Epithelial cell of esophagus (primary cell): ENCODE measurements around the gene PEX6.

Source experiments
- DNase-seq: peaks from one replicate; pipeline ENCODE4 v3.0.0; 2010; ENCODE audit warnings: low read depth
- H3K4me3 ChIP-seq: 2 replicates; pipeline ENCODE4 v1.5.1; 2011; ENCODE audit warnings: mild to moderate bottlenecking, low read length, control low read depth
- CTCF ChIP-seq: IDR thresholded peaks from 2 replicates; pipeline ENCODE4 v1.5.1; 2011; ENCODE audit warnings: low read depth, mild to moderate bottlenecking, low read length, control low read depth, inconsistent platforms; ENCODE audit not compliant: insufficient read depth; ENCODE audit errors: missing control alignments

The PEX6 gene

GRCh38 chr6:42940493-42941045 is 38.4 kb downstream of the PEX6 start:
- no peak overlapping the region for H3K4me3 ChIP-seq
- DNase-seq, result no peak
- no peak for TF ChIP-seq CTCF

- no peak overlapping the region for H3K4me3 ChIP-seq
- TF ChIP-seq CTCF, result no peak
Measured at GRCh38 chr6:42939810-42940167, 39.2 kb downstream of the PEX6 start.

GRCh38 chr6:42938987-42939809 is 39.8 kb downstream of the PEX6 start:
- no peak overlapping the region for H3K4me3 ChIP-seq
- TF ChIP-seq CTCF, result no peak
- DNase-seq, result no peak

More at GRCh38 chr6:42939810-42940167, 39.2 kb downstream of the PEX6 start:
- DNase-seq, result no peak

- DNase-seq, result no peak
- no peak for TF ChIP-seq CTCF
- H3K4me3 ChIP-seq, result no peak overlapping the region
Measured at GRCh38 chr6:42938428-42938796, 40.6 kb downstream of the PEX6 start.

GRCh38 chr6:42937548-42938427 is 41.2 kb downstream of the PEX6 start:
- no peak for TF ChIP-seq CTCF
- peak; percentile 36 for DNase-seq
- no peak overlapping the region for H3K4me3 ChIP-seq

GRCh38 chr6:42936398-42936797 is 42.6 kb downstream of the PEX6 start:
- H3K4me3 ChIP-seq, result no peak overlapping the region
- no peak for DNase-seq
- TF ChIP-seq CTCF, result no peak
